VCaP (cell line): Measurements from ENCODE around the gene TTC16.

Source experiments
- H3K27ac ChIP-seq: fragments of 450-650 bp; 2 replicates; pipeline ENCODE4 v1.5.1; 2017
- TF ChIP-seq, protein P1 (sequence below): fragments of 450-650 bp; conservative IDR thresholded peaks from 2 replicates; pipeline ENCODE4 v1.5.1; 2017; ENCODE audit warnings: mild to moderate bottlenecking, moderate library complexity

TTC16 gene

DNA sequence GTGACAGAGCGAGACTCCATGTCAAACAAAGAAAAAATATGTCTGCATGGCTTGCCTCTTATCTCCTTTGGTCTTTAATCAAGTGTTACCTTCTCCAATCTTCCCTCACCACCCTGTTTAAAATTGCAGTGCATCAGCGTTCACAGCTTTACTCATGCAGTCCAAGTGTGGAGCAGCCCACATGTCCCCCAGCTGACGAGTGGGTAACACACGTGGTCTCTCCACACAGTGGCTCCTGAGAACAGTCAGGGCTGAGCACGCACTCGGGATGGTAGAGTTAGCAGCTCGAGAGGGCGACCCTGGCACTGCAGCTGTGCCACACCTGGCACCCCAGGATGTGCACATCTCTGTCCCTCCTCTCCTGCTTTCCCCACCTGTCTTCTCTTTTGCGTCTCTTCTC, 35.0 kb upstream of the TTC16 start:
- H3K27ac ChIP-seq = no peak overlapping the region
- TF ChIP-seq, protein P1, sequence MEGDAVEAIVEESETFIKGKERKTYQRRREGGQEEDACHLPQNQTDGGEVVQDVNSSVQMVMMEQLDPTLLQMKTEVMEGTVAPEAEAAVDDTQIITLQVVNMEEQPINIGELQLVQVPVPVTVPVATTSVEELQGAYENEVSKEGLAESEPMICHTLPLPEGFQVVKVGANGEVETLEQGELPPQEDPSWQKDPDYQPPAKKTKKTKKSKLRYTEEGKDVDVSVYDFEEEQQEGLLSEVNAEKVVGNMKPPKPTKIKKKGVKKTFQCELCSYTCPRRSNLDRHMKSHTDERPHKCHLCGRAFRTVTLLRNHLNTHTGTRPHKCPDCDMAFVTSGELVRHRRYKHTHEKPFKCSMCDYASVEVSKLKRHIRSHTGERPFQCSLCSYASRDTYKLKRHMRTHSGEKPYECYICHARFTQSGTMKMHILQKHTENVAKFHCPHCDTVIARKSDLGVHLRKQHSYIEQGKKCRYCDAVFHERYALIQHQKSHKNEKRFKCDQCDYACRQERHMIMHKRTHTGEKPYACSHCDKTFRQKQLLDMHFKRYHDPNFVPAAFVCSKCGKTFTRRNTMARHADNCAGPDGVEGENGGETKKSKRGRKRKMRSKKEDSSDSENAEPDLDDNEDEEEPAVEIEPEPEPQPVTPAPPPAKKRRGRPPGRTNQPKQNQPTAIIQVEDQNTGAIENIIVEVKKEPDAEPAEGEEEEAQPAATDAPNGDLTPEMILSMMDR = no peak

DNA sequence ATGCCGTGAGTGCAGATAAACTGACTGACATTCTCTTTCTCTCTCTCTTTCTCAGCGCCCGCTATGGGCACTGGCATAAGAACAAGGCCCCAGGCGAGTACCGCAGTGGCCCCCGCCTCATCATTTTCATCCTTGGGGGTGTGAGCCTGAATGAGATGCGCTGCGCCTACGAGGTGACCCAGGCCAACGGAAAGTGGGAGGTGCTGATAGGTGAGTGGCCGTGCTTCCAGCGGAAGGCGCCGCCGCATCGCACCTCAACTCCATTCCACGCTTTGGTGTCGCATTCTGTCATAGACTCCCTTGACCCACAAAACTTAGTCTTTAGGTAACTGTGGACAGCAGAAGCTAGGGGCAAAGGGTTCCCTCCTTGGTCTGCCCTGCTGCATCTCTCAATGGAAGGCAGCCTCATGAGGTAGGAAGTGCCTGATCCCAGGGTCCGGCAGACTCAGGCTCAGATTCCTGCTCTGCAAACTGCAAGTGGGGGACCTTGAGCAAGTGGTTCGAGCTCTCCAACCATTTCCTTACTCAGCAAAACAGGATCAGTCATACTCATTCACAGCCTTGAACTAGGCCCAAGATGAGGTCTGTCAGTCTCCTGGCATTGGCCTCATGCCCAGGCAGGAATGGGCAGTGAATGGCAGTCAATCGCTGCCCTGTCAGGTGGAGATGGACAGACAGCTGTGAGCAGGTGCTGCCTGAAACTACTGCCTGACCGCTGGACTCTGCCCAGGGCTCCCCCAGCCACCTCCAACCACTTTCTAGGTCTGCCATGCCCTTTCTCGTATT, 33.3 kb upstream of the TTC16 start:
- TF ChIP-seq, protein P1 = no peak
- H3K27ac ChIP-seq = peak overlapping the region; percentile 34; the same call in 1 of the 2 replicates

DNA sequence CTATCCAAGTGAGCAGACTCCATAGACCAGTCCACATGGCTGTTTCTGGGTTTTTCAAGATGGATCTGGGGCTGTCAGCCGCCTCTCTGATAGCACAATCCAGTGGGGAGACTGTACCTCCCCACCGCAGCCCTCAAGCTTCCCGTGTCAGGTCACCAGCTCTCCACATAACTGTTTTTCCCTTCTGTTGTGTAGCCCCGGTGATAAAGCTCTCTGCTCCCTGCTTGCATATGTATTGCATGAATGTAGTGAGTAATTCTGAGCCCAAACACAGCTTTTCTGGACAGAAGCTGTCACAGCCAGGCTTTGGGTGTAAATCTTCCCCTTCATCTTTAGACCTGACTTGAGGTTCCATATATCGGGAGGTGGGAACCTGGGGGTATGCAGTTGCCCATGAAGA, 32.2 kb upstream of the TTC16 start:
- no peak overlapping the region for H3K27ac ChIP-seq
- TF ChIP-seq, protein P1 = no peak

DNA sequence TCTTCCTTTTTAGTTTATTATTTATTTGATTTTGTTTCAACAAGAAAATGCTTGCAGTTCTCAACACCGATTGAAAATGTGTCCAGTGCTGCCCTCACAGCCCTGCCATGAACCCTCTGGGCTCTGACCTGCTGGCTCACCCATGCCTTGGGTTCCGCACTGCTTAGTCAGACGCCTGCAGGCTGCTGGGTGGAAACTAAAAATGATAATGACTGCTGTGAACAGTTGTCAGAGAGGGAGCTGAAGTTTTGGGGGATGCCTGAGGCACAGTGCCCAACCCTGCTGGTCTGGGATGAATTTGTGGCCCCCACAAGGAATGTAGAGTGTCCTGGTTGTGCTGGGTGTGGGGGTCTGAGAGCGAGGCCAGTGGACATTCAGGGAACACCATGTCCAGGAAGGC, 31.3 kb upstream of the TTC16 start:
- H3K27ac ChIP-seq = no peak overlapping the region
- TF ChIP-seq, protein P1 = no peak

DNA sequence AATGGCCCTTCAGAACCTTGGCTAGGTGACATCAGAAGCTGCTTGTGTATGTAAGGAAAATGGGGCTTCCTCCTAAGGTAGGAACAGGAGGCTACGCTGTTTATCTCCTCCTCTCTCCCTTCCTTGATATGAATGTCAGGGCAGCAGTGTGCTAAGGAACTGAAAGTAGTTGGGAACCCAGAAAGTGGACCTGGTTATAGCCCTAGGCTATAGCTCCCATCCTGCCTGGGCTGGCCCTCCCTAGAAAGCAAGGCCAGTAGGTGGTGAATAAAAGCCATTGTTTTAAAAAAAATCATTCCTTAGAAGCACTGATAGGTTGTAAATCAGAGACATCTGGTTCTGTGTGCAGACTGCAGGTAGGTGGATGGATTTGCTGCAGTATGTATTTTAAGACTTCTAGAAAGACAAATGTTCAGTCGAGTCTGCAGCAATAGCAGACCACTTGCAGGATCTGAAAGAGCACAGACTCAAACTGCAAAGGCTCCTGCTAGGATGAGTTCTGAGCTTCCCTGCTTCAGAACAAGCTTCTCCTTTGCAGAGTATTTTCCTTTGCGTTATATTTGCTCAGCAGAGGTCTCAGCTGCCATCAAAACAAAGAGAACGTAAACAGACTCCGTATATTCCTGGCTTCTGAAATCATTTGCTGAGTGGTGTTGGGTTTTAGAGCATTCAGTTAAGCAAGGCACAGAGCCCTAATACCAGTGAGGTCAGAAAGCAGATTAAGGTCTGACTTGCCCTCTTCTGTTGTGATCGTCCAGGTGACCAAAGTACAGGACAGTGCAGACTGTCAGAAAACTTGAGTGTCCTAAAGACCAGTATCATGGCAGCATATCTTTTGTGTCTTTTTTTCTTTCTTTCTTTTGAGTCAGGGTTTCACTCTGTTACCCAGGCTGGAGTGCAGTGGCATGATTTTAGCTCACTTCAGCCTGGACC, 29.2 kb upstream of the TTC16 start:
- TF ChIP-seq, protein P1 = no peak
- peak overlapping the region; percentile 1; the same call in 1 of the 2 replicates for H3K27ac ChIP-seq

DNA sequence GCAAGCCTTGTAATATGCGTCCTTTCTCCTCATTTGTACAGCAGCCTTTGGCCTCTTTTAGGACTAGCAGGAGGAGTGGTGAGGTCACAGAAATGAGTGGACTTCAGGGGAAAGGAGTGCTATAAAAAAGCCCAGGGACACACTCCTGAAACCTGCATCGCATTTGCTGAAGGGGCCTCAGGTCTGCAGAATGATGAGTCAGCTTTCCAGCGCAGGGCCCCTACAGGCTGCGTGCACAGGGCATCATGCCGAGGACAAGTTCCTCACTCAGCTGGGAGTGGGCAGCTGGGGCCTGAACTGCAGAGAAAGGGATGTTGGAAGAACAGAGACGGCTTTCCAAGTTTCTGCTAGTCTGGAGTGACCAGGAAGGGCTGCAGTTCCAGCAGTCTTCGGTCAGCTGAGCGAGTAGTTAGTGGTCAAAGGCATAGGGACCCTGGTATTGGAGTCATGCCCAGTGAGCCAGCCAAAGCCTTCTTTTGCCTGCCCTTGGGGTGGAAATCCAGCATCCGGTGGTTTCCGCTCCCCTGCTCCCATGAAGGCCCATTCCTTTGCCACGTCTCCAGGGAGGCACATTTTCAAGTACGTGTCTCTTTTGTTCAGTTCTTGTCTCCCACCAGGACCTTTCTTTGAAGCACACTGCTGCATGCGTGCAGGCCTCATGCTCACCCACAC, 26.4 kb upstream of the TTC16 start:
- TF ChIP-seq, protein P1 = no peak

DNA sequence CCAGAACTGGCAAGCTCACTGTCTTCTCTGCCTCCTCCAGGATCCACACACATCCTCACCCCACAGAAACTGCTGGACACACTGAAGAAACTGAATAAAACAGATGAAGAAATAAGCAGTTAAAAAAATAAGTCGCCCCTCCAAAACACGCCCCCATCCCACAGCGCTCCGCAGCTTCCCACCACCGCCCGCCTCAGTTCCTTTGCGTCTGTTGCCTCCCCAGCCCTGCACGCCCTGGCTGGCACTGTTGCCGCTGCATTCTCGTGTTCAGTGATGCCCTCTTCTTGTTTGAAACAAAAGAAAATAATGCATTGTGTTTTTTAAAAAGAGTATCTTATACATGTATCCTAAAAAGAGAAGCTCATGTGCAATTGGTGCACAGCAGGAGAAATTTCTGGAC, 25.1 kb upstream of the TTC16 start:
- H3K27ac ChIP-seq = no peak overlapping the region
- TF ChIP-seq, protein P1 = no peak

More for the DNA sequence above, 26.4 kb upstream of the TTC16 start:
- H3K27ac ChIP-seq = no peak overlapping the region
